Calu3 (cell line): Measurements from ENCODE around the gene KRT78. TPM values are rescaled to one million over a fixed set of nuclear protein-coding genes. Genes with fewer than 3 reads are reported as not detected.

Experiments
- BruUV-seq: library from RNA; stranded (reverse); fragments of 400-500 nt; replicated peaks from 2 replicates; lab custom pipeline; 2021; lab: Mats Ljungman, UMichigan
- CTCF ChIA-PET: fragments of 300-600 bp; sonication (Branson Sonifier 250); formaldehyde crosslinking; loops from one replicate; lab custom pipeline; 2022; ENCODE audit warnings: antibody characterized with exemption; lab: Charles Lee
- DNase-seq: peaks from one replicate; pipeline ENCODE4 v3.0.0; 2022
- H3K27ac Mint-ChIP-seq: one replicate; pipeline ENCODE4 v1.8.0; 2022; ENCODE audit warnings: mixed read lengths; ENCODE audit not compliant: unreplicated experiment
- H3K27me3 Mint-ChIP-seq: one replicate; pipeline ENCODE4 v1.8.0; 2022; ENCODE audit warnings: mixed read lengths; ENCODE audit not compliant: unreplicated experiment
- H3K36me3 Mint-ChIP-seq: one replicate; pipeline ENCODE4 v1.8.0; 2022; ENCODE audit warnings: mild to moderate bottlenecking, moderate library complexity, mixed read lengths; ENCODE audit not compliant: insufficient read depth, unreplicated experiment
- H3K4me1 Mint-ChIP-seq: one replicate; pipeline ENCODE4 v1.8.0; 2022; ENCODE audit warnings: mild to moderate bottlenecking, low read depth, mixed read lengths; ENCODE audit not compliant: unreplicated experiment
- H3K4me3 Mint-ChIP-seq: one replicate; pipeline ENCODE4 v1.8.0; 2022; ENCODE audit warnings: mild to moderate bottlenecking, low read depth, moderate library complexity, mixed read lengths; ENCODE audit not compliant: unreplicated experiment
- H3K9me3 Mint-ChIP-seq: one replicate; pipeline ENCODE4 v1.8.0; 2022; ENCODE audit warnings: low read depth, mixed read lengths; ENCODE audit not compliant: unreplicated experiment
- intact Hi-C: fragments of 100-400 bp; cut with micrococcal nuclease; formaldehyde crosslinking; loops from one replicate; pipeline ENCODE4 v1.10.0; 2022; ENCODE audit not compliant: unreplicated experiment
- total RNA-seq: library from RNA; stranded (reverse); gene quantifications from 2 replicates; pipeline ENCODE4 v1.2.3, GENCODE V29; 2022
- TF ChIP-seq, protein P1 (sequence below): fragments of 200-600 bp; IDR thresholded peaks from one replicate; pipeline ENCODE4 v1.8.0; 2022; ENCODE audit warnings: antibody characterized with exemption; ENCODE audit not compliant: unreplicated experiment

Gene KRT78
- total RNA-seq, 1 experiment from 2014 or later, result 0.59 TPM

DNA sequence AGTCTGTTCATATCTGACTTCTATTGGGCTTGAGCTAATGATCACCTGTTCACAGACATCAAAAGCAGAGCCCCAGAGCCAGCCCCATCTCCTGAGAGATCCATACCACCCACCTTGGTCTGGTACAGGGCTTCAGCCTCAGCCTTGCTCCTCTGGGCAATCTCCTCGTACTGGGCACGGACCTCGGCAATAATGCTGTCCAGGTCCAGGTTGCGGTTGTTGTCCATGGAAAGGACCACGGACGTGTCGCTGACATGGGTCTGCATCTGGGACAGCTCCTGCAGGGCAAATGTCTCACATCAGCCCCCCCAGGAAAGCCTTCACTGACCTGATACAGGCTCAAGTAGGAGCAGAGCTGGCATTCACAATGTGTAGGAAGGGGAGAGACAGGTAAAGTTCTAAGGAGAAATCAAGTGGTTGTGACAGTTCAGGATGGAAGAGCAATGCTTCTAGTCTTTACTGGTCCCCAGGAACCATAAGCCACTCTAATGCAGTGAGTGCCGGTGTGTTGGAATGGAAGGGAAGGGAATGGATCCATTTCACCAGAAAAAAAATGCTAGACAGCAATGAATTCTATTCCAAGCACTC lies 40.1 kb downstream of the KRT78 start:
- no peak for DNase-seq
- H3K27ac Mint-ChIP-seq, result no peak overlapping the region
- no peaks in the 10 kb centered on the region for H3K4me1 Mint-ChIP-seq
- H3K36me3 Mint-ChIP-seq, result no peaks in the 10 kb centered on the region
- CTCF ChIA-PET, result no interaction called here
- intact Hi-C loops, result no loop called here
- TF ChIP-seq, protein P1, sequence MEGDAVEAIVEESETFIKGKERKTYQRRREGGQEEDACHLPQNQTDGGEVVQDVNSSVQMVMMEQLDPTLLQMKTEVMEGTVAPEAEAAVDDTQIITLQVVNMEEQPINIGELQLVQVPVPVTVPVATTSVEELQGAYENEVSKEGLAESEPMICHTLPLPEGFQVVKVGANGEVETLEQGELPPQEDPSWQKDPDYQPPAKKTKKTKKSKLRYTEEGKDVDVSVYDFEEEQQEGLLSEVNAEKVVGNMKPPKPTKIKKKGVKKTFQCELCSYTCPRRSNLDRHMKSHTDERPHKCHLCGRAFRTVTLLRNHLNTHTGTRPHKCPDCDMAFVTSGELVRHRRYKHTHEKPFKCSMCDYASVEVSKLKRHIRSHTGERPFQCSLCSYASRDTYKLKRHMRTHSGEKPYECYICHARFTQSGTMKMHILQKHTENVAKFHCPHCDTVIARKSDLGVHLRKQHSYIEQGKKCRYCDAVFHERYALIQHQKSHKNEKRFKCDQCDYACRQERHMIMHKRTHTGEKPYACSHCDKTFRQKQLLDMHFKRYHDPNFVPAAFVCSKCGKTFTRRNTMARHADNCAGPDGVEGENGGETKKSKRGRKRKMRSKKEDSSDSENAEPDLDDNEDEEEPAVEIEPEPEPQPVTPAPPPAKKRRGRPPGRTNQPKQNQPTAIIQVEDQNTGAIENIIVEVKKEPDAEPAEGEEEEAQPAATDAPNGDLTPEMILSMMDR, result no peak
- no TSS peak for BruUV-seq
- H3K27me3 Mint-ChIP-seq, result peaks cover 48% of the 10 kb centered on the region
- no peak overlapping the region for H3K4me3 Mint-ChIP-seq
- H3K9me3 Mint-ChIP-seq, result no peaks in the 10 kb centered on the region

DNA sequence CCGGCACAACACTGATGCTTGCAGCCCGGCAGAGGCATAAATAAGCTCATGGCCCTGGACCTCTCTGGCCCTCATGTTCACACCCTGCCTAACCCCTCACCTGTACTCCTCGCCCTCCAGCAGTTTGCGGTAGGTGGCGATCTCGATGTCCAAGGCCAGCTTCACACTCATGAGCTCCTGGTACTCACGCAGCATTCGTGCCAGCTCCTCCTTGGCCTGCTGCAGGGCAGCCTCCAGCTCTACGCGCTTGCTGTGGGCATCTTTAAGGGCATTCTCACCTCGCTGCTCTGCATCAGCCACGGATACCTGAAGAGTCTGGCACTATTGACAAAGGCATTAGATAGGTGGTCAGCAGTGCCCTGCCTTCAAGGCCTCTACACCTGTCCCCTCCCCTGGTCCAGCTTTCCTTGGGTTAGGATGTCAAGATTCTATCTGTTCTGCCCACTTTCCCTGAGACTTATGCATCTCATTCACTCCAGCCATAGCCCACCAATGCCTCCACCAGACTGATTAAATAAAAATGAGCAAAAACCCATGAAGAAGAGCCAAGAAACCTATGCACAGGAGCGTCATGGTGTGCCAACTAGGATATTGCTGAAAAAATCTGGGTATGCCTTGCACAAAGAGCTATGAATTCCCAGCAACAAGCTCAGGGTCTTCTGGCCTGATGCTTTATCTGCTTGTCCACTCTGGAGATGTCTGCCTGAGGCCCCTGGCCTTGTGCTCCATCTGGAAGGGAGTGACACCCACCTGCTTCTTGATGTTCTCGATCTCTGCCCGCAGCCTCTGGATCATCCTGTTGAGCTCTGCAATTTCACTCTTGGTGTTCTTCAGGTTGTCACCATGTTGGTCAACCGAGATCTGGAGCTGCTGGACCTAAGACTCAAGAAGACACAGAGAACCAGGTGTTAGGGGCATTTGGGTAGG lies 41.0 kb downstream of the KRT78 start:
- no peak overlapping the region for H3K27ac Mint-ChIP-seq
- no peak for DNase-seq
- intact Hi-C loops, result no loop called here
- H3K4me1 Mint-ChIP-seq, result no peaks in the 10 kb centered on the region
- peaks cover 56% of the 10 kb centered on the region for H3K27me3 Mint-ChIP-seq
- TF ChIP-seq, protein P1, result no peak
- H3K9me3 Mint-ChIP-seq, result no peaks in the 10 kb centered on the region
- no peaks in the 10 kb centered on the region for H3K36me3 Mint-ChIP-seq
- H3K4me3 Mint-ChIP-seq, result no peak overlapping the region
- CTCF ChIA-PET, result no interaction called here
- no TSS peak for BruUV-seq

- Mint-ChIP-seq H3K27me3 (peaks cover 62% of the 10 kb centered on the region), H3K4me1 (no peaks in the 10 kb centered on the region), H3K36me3 (no peaks in the 10 kb centered on the region), H3K9me3 (no peaks in the 10 kb centered on the region), H3K27ac (no peak overlapping the region), H3K4me3 (no peak overlapping the region)
- DNase-seq, result no peak
- intact Hi-C loops, result no loop called here
- CTCF ChIA-PET, result no interaction called here
- BruUV-seq, result no TSS peak
- TF ChIP-seq, protein P1, result no peak
These were observed 41.8 kb downstream of the KRT78 start for GRCh38 chr12:52806821-52807543.

DNA sequence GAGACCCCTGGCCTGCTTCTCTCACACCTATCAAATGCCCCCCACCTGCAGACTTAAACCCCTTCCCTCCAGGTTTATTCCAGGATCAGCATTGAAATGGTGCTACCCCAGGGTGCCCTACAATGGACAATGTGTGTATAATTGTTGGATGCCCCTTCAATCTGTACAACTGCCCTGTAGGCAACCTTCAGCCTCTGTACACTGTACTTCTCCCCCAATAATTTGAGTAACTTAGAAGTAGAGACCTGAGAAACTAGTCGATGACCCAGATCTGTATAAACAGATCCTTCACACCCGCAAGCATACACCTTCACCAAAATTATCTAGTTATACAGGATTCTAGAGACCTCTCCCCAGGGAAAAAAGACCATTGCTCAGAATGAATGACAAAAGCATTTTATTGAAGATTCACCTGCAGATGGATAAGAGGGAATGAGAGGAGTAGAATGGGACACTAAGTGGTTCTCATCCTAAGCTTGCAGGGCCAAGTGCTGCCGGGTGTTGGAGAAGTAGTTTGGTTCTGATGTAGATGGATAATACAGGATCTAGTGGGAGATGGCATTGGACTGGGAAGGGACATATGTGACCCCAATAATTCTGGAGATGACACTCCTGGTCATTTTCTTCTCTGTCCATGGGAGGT lies 42.5 kb downstream of the KRT78 start:
- peaks cover 62% of the 10 kb centered on the region for H3K27me3 Mint-ChIP-seq
- no TSS peak for BruUV-seq

More for the DNA sequence above, 42.5 kb downstream of the KRT78 start:
- CTCF ChIA-PET, result interaction anchor here (0.5 kb wide), 1 partner anchor 70 kb away, joined by 4 read pairs; no protein-coding TSS in a partner anchor
- intact Hi-C loops, result no loop called here
- Mint-ChIP-seq H3K27ac (no peak overlapping the region), H3K4me3 (no peak overlapping the region), H3K36me3 (no peaks in the 10 kb centered on the region), H3K4me1 (no peaks in the 10 kb centered on the region), H3K9me3 (no peaks in the 10 kb centered on the region)
- no peak for DNase-seq
- TF ChIP-seq, protein P1, result no peak
